GM12875 (cell line): ENCODE results near the gene C1D.

ENCODE experiments used
- H3K4me3 ChIP-seq: one replicate; pipeline ENCODE4 v1.5.1; 2011; ENCODE audit warnings: low read depth, low read length, control low read depth
- CTCF ChIP-seq: IDR thresholded peaks from 2 replicates; pipeline ENCODE4 v1.5.1; 2011; ENCODE audit warnings: low read depth, mild to moderate bottlenecking, control low read depth, inconsistent platforms, low read length, moderate library complexity, borderline replicate concordance; ENCODE audit not compliant: insufficient read depth

C1D gene

GRCh38 chr2:67993329-67993728 is 69.5 kb downstream of the C1D start:
- H3K4me3 ChIP-seq = no peak overlapping the region
- no peak for TF ChIP-seq CTCF

- H3K4me3 ChIP-seq = no peak overlapping the region
These were observed 71.3 kb downstream of the C1D start for GRCh38 chr2:67991456-67991855.

More at GRCh38 chr2:67991456-67991855, 71.3 kb downstream of the C1D start:
- no peak for TF ChIP-seq CTCF
